Naive thymus-derived CD4-positive, alpha-beta T cell (primary cell): ENCODE results near the gene HOXB8. TPM values are rescaled to one million over a fixed set of nuclear protein-coding genes. Genes with fewer than 3 reads are reported as not detected.
A peak's percentile ranks its signal among the peaks of the same experiment; 100 is the strongest.

Experiments
- ATAC-seq: fragments of 150-1000 bp; cut with Tn5 transposase; 2 replicates; pipeline ENCODE4 v1.10.0; 2021; ENCODE audit warnings: mild to moderate bottlenecking, moderate library complexity
- CTCF ChIA-PET: fragments of 350-600 bp; sonication (Branson Sonifier 250); formaldehyde crosslinking; loops from one replicate; lab custom pipeline; 2021; ENCODE audit warnings: antibody characterized with exemption; lab: Charles Lee
- POLR2A ChIA-PET: fragments of 350-600 bp; sonication (Branson Sonifier 250); formaldehyde crosslinking; loops from one replicate; lab custom pipeline; 2021; ENCODE audit warnings: antibody characterized with exemption, inconsistent platforms; lab: Charles Lee
- DNase-seq, 9 donors: peaks; one replicate each; pipeline versions ENCODE4 v3.0.0 to v3.0.0-alpha.2; 2020 to 2022; ENCODE audit warnings: mixed read lengths in 1 of 9
- H3K27ac ChIP-seq: one replicate; pipeline ENCODE4 v1.7.0; 2013; ENCODE audit warnings: mild to moderate bottlenecking, low read depth, low read length, moderate library complexity
- H3K27me3 ChIP-seq, 2 donors: one replicate each; pipeline ENCODE4 v1.7.0; 2013; ENCODE audit warnings: low read length in 2 of 2, mild to moderate bottlenecking in 2 of 2, moderate library complexity in 2 of 2; ENCODE audit not compliant: control insufficient read depth in 2 of 2, insufficient read depth in 2 of 2
- H3K36me3 ChIP-seq, 3 experiments: 1 replicate in 2 of 3; 2 replicates in 1 of 3; pipeline ENCODE4 v1.7.0; 2013; ENCODE audit warnings: low read length in 3 of 3, mild to moderate bottlenecking in 3 of 3, moderate library complexity in 1 of 3; ENCODE audit not compliant: insufficient read depth in 3 of 3, control insufficient read depth in 2 of 3
- H3K4me1 ChIP-seq, 2 donors: one replicate each; pipeline ENCODE4 v1.7.0; 2013; ENCODE audit warnings: low read length in 2 of 2, mild to moderate bottlenecking in 2 of 2, moderate library complexity in 1 of 2; ENCODE audit not compliant: control insufficient read depth in 2 of 2, insufficient read depth in 2 of 2
- H3K4me3 ChIP-seq: 2 replicates; pipeline ENCODE4 v1.7.0; 2013; ENCODE audit warnings: mild to moderate bottlenecking, low read length
- H3K9me3 ChIP-seq, 3 experiments: 1 replicate in 2 of 3; 2 replicates in 1 of 3; pipeline ENCODE4 v1.7.0; 2013; ENCODE audit warnings: low read length in 3 of 3; ENCODE audit not compliant: control insufficient read depth in 2 of 3
- H3K27ac Mint-ChIP-seq, 9 donors: one replicate each; pipeline ENCODE4 v1.8.0; 2020 to 2022; ENCODE audit warnings: mixed read lengths in 9 of 9, mild to moderate bottlenecking in 8 of 9, moderate library complexity in 5 of 9, inconsistent platforms in 2 of 9
- H3K27me3 Mint-ChIP-seq, 5 donors: one replicate each; pipeline ENCODE4 v1.8.0; 2021 to 2022; ENCODE audit warnings: mixed read lengths in 5 of 5, mild to moderate bottlenecking in 1 of 5
- H3K36me3 Mint-ChIP-seq, 5 donors: one replicate each; pipeline ENCODE4 v1.8.0; 2020 to 2022; ENCODE audit warnings: mixed read lengths in 5 of 5, mild to moderate bottlenecking in 3 of 5, inconsistent platforms in 1 of 5
- H3K4me1 Mint-ChIP-seq, 7 donors: one replicate each; pipeline ENCODE4 v1.8.0; 2020 to 2022; ENCODE audit warnings: mixed read lengths in 7 of 7, mild to moderate bottlenecking in 3 of 7, inconsistent platforms in 1 of 7
- H3K4me3 Mint-ChIP-seq, 10 donors: one replicate each; pipeline ENCODE4 v1.8.0; 2020 to 2022; ENCODE audit warnings: mild to moderate bottlenecking in 10 of 10, mixed read lengths in 10 of 10, moderate library complexity in 6 of 10, inconsistent platforms in 2 of 10
- H3K9me3 Mint-ChIP-seq, 11 donors: one replicate each; pipeline ENCODE4 v1.8.0; 2020 to 2022; ENCODE audit warnings: mixed read lengths in 11 of 11, mild to moderate bottlenecking in 4 of 11, inconsistent platforms in 1 of 11, moderate library complexity in 1 of 11
- intact Hi-C, 2 donors: fragments of 100-400 bp; cut with micrococcal nuclease; formaldehyde crosslinking; loops; one replicate each; pipeline ENCODE4 v1.15.1; 2023
- polyA plus RNA-seq, 2 donors: library from polyadenylated mRNA; unstranded; fragments of 300-500 nt; fragmentation: Illumina TruSeq; gene quantifications; one replicate each; pipeline ENCODE4 v1.2.3, GENCODE V29; 2021
- total RNA-seq, 6 experiments: library from RNA in 5 of 6; stranded (reverse) in 5 of 6; gene quantifications; 1 replicate in 5 of 6; 2 replicates in 1 of 6; pipeline ENCODE4 v1.2.3 and lab custom pipeline; 2021 to 2026

The HOXB8 gene
- total and polyA plus RNA-seq, 7 experiments from 2014 or later = not detected

DNA sequence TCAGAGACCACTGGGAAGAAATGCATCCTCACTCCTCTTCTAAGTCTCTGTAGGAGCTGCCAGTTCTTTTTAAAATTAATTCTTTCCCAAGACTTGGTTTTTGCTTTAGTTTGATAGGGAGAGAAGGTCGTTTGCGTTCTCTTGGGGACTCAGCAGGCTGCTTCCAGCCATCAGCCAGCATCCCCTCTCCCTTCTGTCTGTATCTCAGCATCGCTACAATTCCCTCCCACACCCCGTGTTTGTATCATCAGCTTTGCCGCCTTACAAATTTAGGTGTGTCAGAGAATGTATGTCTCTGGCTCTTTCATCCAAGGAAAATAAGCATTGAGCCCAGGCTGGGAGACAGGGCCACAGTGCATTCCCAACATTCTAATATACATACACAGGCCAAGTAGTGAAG, 15.7 kb downstream of the HOXB8 start:
- no peaks in the 10 kb centered on the region for H3K9me3 ChIP-seq
- intact Hi-C loops = loop anchor here in 1 of 2 donors (10.0 kb wide), 1 partner anchor 425 kb away; no protein-coding TSS in a partner anchor
- DNase-seq (no peak), ATAC-seq (no peak)
- peaks cover 24 to 42% (median 39%) of the 10 kb centered on the region in 7 donors for H3K4me1 Mint-ChIP-seq
- no peak overlapping the region for H3K27ac ChIP-seq
- H3K4me1 ChIP-seq = peaks cover 25 to 26% of the 10 kb centered on the region in 2 donors
- H3K4me3 Mint-ChIP-seq = peak overlapping the region in 1 of 10 donors; percentile 25
- H3K36me3 ChIP-seq = no peaks in the 10 kb centered on the region
- peaks cover 0 to 1% (median 0%) of the 10 kb centered on the region in 11 donors for H3K9me3 Mint-ChIP-seq
- H3K27me3 ChIP-seq = peaks cover 27 to 59% of the 10 kb centered on the region in 2 donors
- no peak overlapping the region for H3K4me3 ChIP-seq
- ChIA-PET POLR2A (no interaction called here), CTCF (no interaction called here)
- peaks cover 0 to 3% (median 0%) of the 10 kb centered on the region in 5 donors for H3K36me3 Mint-ChIP-seq
- H3K27ac Mint-ChIP-seq = no peak overlapping the region
- H3K27me3 Mint-ChIP-seq = peaks cover 91 to 96% (median 93%) of the 10 kb centered on the region in 5 donors

GRCh38 chr17:48598736-48599135, 16.4 kb downstream of the HOXB8 start:
- Histone ChIP-seq H3K4me1 (peaks cover 25 to 29% of the 10 kb centered on the region in 2 donors), H3K36me3 (no peaks in the 10 kb centered on the region), H3K27ac (no peak overlapping the region), H3K27me3 (peaks cover 27 to 62% of the 10 kb centered on the region in 2 donors), H3K4me3 (no peak overlapping the region), H3K9me3 (no peaks in the 10 kb centered on the region)
- Mint-ChIP-seq H3K9me3 (no peaks in the 10 kb centered on the region), H3K36me3 (peaks cover 0 to 3% (median 0%) of the 10 kb centered on the region in 5 donors), H3K27me3 (peaks cover 92 to 96% (median 95%) of the 10 kb centered on the region in 5 donors), H3K4me3 (peak overlapping the region; percentile 71 to 88 (median 82)), H3K4me1 (peaks cover 24 to 46% (median 43%) of the 10 kb centered on the region in 7 donors), H3K27ac (no peak overlapping the region)
- ATAC-seq (no peak), DNase-seq (no peak)
- ChIA-PET POLR2A (no interaction called here), CTCF (interaction anchor here (0.7 kb wide), 1 partner anchor 20 kb away, joined by 3 read pairs; no protein-coding TSS in a partner anchor)
- intact Hi-C loops = loop anchor here in 1 of 2 donors (10.0 kb wide), 1 partner anchor 424 kb away; no protein-coding TSS in a partner anchor

DNA sequence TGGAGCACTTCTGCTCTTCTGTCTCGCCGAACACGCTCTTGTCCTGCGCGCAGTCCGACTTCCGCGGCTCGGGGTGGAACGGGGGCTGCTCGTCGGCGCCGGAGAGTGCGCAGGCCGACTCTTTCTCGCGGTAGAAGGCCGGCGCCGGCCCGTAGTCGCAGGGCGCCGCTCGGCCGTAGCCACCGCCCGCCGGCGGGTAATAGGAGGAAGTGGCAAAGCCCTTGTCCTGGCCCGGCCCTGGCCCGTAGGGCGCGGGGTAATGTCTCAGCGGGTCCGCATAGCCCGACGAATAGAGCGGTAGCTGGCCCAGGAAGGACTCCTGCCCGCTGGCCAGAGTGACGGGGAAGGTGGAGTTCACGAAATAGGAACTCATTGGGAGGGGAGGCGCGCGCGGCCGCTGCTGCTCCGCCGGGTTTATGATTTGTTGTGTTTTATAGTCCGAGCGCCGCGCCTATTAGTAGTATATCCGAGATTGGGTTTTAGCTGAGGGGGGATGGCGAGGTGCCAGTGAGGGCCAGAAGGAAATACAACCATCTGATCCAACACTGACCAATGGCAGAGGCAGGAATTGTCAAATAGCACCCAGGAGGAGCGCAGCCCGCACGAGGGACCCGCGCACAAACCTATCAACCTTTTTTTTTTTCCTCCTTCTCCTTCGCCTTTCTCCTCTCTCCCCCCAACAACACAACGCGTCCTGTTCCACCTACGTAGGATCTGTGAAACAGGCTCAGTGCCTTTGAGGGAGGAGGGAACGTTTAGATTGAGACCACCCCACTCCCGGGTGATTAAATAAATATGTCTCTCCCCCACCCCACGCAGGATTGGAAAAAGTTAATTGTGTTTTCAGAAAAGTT, 17.1 kb downstream of the HOXB8 start:
- Mint-ChIP-seq H3K36me3 (peaks cover 0 to 3% (median 0%) of the 10 kb centered on the region in 5 donors), H3K4me1 (peaks cover 28 to 52% (median 44%) of the 10 kb centered on the region in 7 donors), H3K27me3 (peaks cover 92 to 96% (median 93%) of the 10 kb centered on the region in 5 donors), H3K9me3 (no peaks in the 10 kb centered on the region), H3K4me3 (peak overlapping the region; percentile 71 to 88 (median 82)), H3K27ac (peak overlapping the region in 2 of 9 donors; percentile 60 to 62)
- ATAC-seq (peak; percentile 54), DNase-seq (peak in 1 of 9 donors; percentile 60)
- ChIA-PET CTCF (interaction anchor here (0.7 kb wide), 1 partner anchor 21 kb away, joined by 3 read pairs; no protein-coding TSS in a partner anchor), POLR2A (no interaction called here)
- no peak overlapping the region for H3K27ac ChIP-seq
- no peaks in the 10 kb centered on the region for H3K9me3 ChIP-seq
- peaks cover 27 to 62% of the 10 kb centered on the region in 2 donors for H3K27me3 ChIP-seq
- intact Hi-C loops = loop anchor here in 1 of 2 donors (10.0 kb wide), 1 partner anchor 423 kb away; no protein-coding TSS in a partner anchor
- peak overlapping the region; percentile 53 for H3K4me3 ChIP-seq
- H3K4me1 ChIP-seq = peaks cover 31 to 33% of the 10 kb centered on the region in 2 donors
- no peaks in the 10 kb centered on the region for H3K36me3 ChIP-seq

DNA sequence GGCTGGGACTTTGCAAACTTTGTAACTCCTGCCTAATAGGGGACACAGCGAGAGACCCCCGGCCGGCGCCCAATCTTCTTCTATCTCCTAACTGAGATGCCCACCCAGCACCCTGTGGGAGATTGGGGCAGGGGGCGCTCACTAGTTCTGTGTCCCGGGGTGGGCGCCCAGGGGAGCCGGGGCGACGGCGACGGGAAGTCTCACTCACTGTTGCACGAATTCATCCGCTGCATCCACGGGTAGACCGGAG, 17.6 kb downstream of the HOXB8 start:
- CTCF ChIA-PET = no interaction called here
- H3K9me3 Mint-ChIP-seq = no peaks in the 10 kb centered on the region
- H3K4me1 ChIP-seq = peaks cover 36 to 38% of the 10 kb centered on the region in 2 donors
- H3K27me3 ChIP-seq = peaks cover 27 to 62% of the 10 kb centered on the region in 2 donors
- POLR2A ChIA-PET = no interaction called here
- intact Hi-C loops = loop anchor here in 1 of 2 donors (10.0 kb wide), 1 partner anchor 423 kb away; no protein-coding TSS in a partner anchor
- ATAC-seq (peak; percentile 2), DNase-seq (no peak)
- H3K36me3 Mint-ChIP-seq = peaks cover 0 to 3% (median 0%) of the 10 kb centered on the region in 5 donors
- peak overlapping the region; percentile 53 for H3K4me3 ChIP-seq
- H3K36me3 ChIP-seq = no peaks in the 10 kb centered on the region
- H3K4me1 Mint-ChIP-seq = peaks cover 34 to 56% (median 47%) of the 10 kb centered on the region in 7 donors
- peak overlapping the region in 2 of 9 donors; percentile 4 to 50 for H3K27ac Mint-ChIP-seq
- peaks cover 92 to 96% (median 93%) of the 10 kb centered on the region in 5 donors for H3K27me3 Mint-ChIP-seq
- H3K9me3 ChIP-seq = no peaks in the 10 kb centered on the region
- H3K4me3 Mint-ChIP-seq = peak overlapping the region; percentile 71 to 88 (median 82)
- no peak overlapping the region for H3K27ac ChIP-seq

DNA sequence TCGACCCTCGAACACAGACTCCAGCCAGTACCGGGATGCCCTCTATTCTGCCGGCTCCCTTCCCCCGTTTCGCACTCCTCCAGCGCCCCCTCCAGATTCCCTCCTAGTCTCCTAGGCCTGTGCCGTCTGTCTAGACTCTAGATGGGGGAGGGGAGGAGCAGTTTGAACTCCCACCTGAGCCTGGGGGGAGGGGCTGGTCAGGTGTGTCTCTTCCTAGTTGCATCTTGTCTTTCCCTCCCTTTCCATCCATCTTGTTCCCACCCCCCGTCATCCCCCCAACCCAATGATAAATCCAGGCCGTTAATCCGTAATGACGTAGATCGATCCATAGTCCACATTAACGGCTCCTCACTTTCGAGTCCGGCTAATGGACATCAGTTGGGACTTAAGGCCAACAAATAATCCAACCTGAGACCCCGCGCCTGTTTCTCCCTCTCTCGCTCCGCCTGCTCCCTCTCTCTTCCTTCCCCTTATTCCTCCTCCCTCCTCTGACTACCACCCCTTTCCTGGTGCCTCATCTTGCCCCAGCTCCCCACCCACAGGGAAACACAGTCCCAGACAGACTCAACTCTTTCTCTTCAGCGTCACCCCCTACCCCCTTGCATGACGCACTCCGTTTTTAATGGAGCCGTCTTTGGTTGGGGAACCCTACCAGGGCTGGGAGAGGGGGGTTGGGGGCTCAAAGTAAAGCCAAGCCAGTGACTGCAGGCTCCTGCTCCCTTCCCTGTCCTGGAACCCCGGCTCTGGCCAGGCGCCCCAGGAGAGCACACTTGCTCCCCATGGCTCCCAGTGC, 18.2 kb downstream of the HOXB8 start:
- no peaks in the 10 kb centered on the region for H3K9me3 Mint-ChIP-seq
- Histone ChIP-seq H3K27ac (no peak overlapping the region), H3K27me3 (peaks cover 24 to 62% of the 10 kb centered on the region in 2 donors), H3K36me3 (no peaks in the 10 kb centered on the region), H3K4me1 (peaks cover 37 to 40% of the 10 kb centered on the region in 2 donors), H3K4me3 (peak overlapping the region; percentile 53), H3K9me3 (no peaks in the 10 kb centered on the region)
- intact Hi-C loops = loop anchor here (1.0 to 10.0 kb wide), 2 partner anchors 333 to 422 kb away; no protein-coding TSS in a partner anchor
- DNase-seq = no peak
- H3K27ac Mint-ChIP-seq = peak overlapping the region in 3 of 9 donors; percentile 31 to 46 (median 32)
- ChIA-PET POLR2A (interaction anchor here (0.7 kb wide), 1 partner anchor 221 kb away, joined by 3 read pairs; no protein-coding TSS in a partner anchor), CTCF (interaction anchor here (0.6 to 1.0 kb wide), 3 partner anchors 16 to 373 kb away, joined by 3 to 4 read pairs (median 3); no protein-coding TSS in a partner anchor)
- peaks cover 0 to 3% (median 0%) of the 10 kb centered on the region in 5 donors for H3K36me3 Mint-ChIP-seq
- peaks cover 92 to 97% (median 93%) of the 10 kb centered on the region in 5 donors for H3K27me3 Mint-ChIP-seq
- H3K4me1 Mint-ChIP-seq = peaks cover 34 to 60% (median 46%) of the 10 kb centered on the region in 7 donors
- no peak for ATAC-seq
- peak overlapping the region; percentile 71 to 90 (median 84) for H3K4me3 Mint-ChIP-seq
